ENCODE data around the gene TCERG1L.

TCERG1L gene

GRCh38 chr10:131226446-131227162 is 84.9 kb downstream of the TCERG1L start:
- no peak for DNase-seq (ENCODE audit: low read depth)

GRCh38 chr10:131224106-131224505 is 87.4 kb downstream of the TCERG1L start:
- DNase-seq (ENCODE audit: low read depth), result no peak

- no peak for DNase-seq (ENCODE audit: low read depth)
These were observed 88.1 kb downstream of the TCERG1L start for GRCh38 chr10:131223422-131223821.

GRCh38 chr10:131222986-131223385 is 88.5 kb downstream of the TCERG1L start:
- no peak for DNase-seq (ENCODE audit: low read depth)

- DNase-seq (ENCODE audit: low read depth), result no peak
These were observed 89.8 kb downstream of the TCERG1L start for GRCh38 chr10:131221632-131222277.

- DNase-seq (ENCODE audit: low read depth), result no peak
These were observed 90.8 kb downstream of the TCERG1L start for GRCh38 chr10:131220601-131221171.

GRCh38 chr10:131219955-131220489 is 91.5 kb downstream of the TCERG1L start:
- no peak for DNase-seq (ENCODE audit: low read depth)

GRCh38 chr10:131219584-131219886 is 92.0 kb downstream of the TCERG1L start:
- DNase-seq (ENCODE audit: low read depth), result no peak

- no peak for DNase-seq (ENCODE audit: low read depth)
These were observed 92.5 kb downstream of the TCERG1L start for GRCh38 chr10:131218811-131219583.

GRCh38 chr10:131216681-131217230 is 94.8 kb downstream of the TCERG1L start:
- DNase-seq (ENCODE audit: low read depth), result no peak

GRCh38 chr10:131215776-131216175 is 95.7 kb downstream of the TCERG1L start:
- no peak for DNase-seq (ENCODE audit: low read depth)

- DNase-seq (ENCODE audit: low read depth), result no peak
These were observed 96.8 kb downstream of the TCERG1L start for GRCh38 chr10:131214521-131215244.

- no peak for DNase-seq (ENCODE audit: low read depth)
These were observed 97.6 kb downstream of the TCERG1L start for GRCh38 chr10:131213741-131214505.

- no peak for DNase-seq (ENCODE audit: low read depth)
These were observed 98.7 kb downstream of the TCERG1L start for GRCh38 chr10:131212763-131213325.

- no peak for DNase-seq (ENCODE audit: low read depth)
These were observed 99.4 kb downstream of the TCERG1L start for GRCh38 chr10:131211965-131212619.

- DNase-seq (ENCODE audit: low read depth), result no peak
These were observed 100.0 kb downstream of the TCERG1L start for GRCh38 chr10:131211559-131211958.

GRCh38 chr10:131211146-131211545 is 100.4 kb downstream of the TCERG1L start:
- no peak for DNase-seq (ENCODE audit: low read depth)

- no peak for DNase-seq (ENCODE audit: low read depth)
These were observed 101.3 kb downstream of the TCERG1L start for GRCh38 chr10:131210181-131210580.

- no peak for DNase-seq (ENCODE audit: low read depth)
These were observed 103.7 kb downstream of the TCERG1L start for GRCh38 chr10:131207584-131208532.

All from activated gamma-delta T cell treated with anti-CD3 and anti-CD28 coated beads, Interleukin-2, amount 50 U/mL, for 16 hours (primary cell).